OCI-LY7 (cell line): ENCODE results near the gene PYM1. TPM values are rescaled to one million over a fixed set of nuclear protein-coding genes. Genes with fewer than 3 reads are reported as not detected.

Experiments
- BruUV-seq: library from RNA; stranded (reverse); fragments of 400-500 nt; replicated peaks from 2 replicates; lab custom pipeline; 2021; lab: Mats Ljungman, UMichigan
- CTCF ChIA-PET: fragments of 300-600 bp; sonication (Branson Sonifier 250); formaldehyde crosslinking; loops from one replicate; lab custom pipeline; 2022; ENCODE audit warnings: antibody characterized with exemption; ENCODE audit not compliant: unreplicated experiment; lab: Charles Lee
- POLR2A ChIA-PET: fragments of 300-600 bp; sonication (Branson Sonifier 250); formaldehyde crosslinking; loops from one replicate; lab custom pipeline; 2022; ENCODE audit warnings: antibody characterized with exemption; lab: Charles Lee
- DNase-seq: peaks from one replicate; pipeline ENCODE4 v3.0.0-alpha.2; 2015; ENCODE audit warnings: low spot score
- H2AFZ ChIP-seq: fragments of 200-600 bp; sonication (generic), shearing (Covaris generic); 2 replicates; pipeline ENCODE4 v1.6.1; 2014; ENCODE audit warnings: mild to moderate bottlenecking, antibody characterized with exemption, low read length, moderate library complexity
- H3K27ac ChIP-seq: fragments of 200-600 bp; sonication (generic); 2 replicates; pipeline ENCODE4 v1.5.1; 2014; ENCODE audit warnings: mixed run types, low read depth, mild to moderate bottlenecking, moderate library complexity, low read length, inconsistent platforms; ENCODE audit not compliant: poor library complexity, severe bottlenecking
- H3K36me3 ChIP-seq: fragments of 200-600 bp; sonication (generic); 2 replicates; pipeline ENCODE4 v1.6.1; 2014; ENCODE audit warnings: mild to moderate bottlenecking, antibody characterized with exemption, low read length, moderate library complexity, mixed read lengths; ENCODE audit not compliant: insufficient read depth
- H3K4me1 ChIP-seq: fragments of 200-600 bp; sonication (generic); 2 replicates; pipeline ENCODE4 v1.5.1; 2014; ENCODE audit warnings: mild to moderate bottlenecking, low read length; ENCODE audit not compliant: insufficient read depth, poor library complexity, severe bottlenecking
- H3K4me2 ChIP-seq: fragments of 200-600 bp; sonication (generic); 2 replicates; pipeline ENCODE4 v1.6.1; 2014; ENCODE audit warnings: mild to moderate bottlenecking, low read length
- H3K4me3 ChIP-seq: fragments of 200-600 bp; sonication (generic); 2 replicates; pipeline ENCODE4 v1.5.1; 2014; ENCODE audit warnings: mild to moderate bottlenecking, low read depth, low read length; ENCODE audit not compliant: poor library complexity, severe bottlenecking
- H3K79me2 ChIP-seq: fragments of 200-600 bp; sonication (generic); 2 replicates; pipeline ENCODE4 v1.6.1; 2016; ENCODE audit warnings: low read depth, mild to moderate bottlenecking, low read length, moderate library complexity, mixed read lengths; ENCODE audit not compliant: insufficient read depth
- H3K9me2 ChIP-seq: fragments of 200-600 bp; sonication (generic); 2 replicates; pipeline ENCODE4 v1.6.1; 2016; ENCODE audit warnings: mild to moderate bottlenecking, low read length, mixed read lengths; ENCODE audit not compliant: insufficient read depth
- H3K9me3 ChIP-seq: fragments of 200-600 bp; sonication (generic); 2 replicates; pipeline ENCODE4 v1.6.1; 2014; ENCODE audit warnings: mild to moderate bottlenecking, mixed run types, low read length, mixed read lengths
- H4K20me1 ChIP-seq: fragments of 200-600 bp; sonication (generic); 2 replicates; pipeline ENCODE4 v1.6.1; 2014; ENCODE audit warnings: mild to moderate bottlenecking, antibody characterized with exemption, low read length, moderate library complexity, mixed read lengths; ENCODE audit not compliant: insufficient read depth
- EZH2phosphoT487 ChIP-seq: fragments of 200-600 bp; sonication (generic); IDR thresholded peaks from 2 replicates; pipeline ENCODE4 v1.6.1; 2018; ENCODE audit warnings: low read depth, borderline replicate concordance, mild to moderate bottlenecking, mixed run types, antibody characterized with exemption, low read length, moderate library complexity, mixed read lengths
- intact Hi-C: fragments of 100-400 bp; cut with micrococcal nuclease; formaldehyde crosslinking; loops from one replicate; pipeline ENCODE4 v1.10.0; 2022; ENCODE audit not compliant: unreplicated experiment
- total RNA-seq, 2 experiments: library from RNA; depleted of rRNA in 1 of 2; stranded (reverse); fragments of >200 nt in 1 of 2; shearing (Covaris generic) in 1 of 2; gene quantifications; 2 replicates each; pipeline ENCODE4 v1.2.3, GENCODE V29; 2014 to 2022
- TF ChIP-seq, protein P1 (sequence below): fragments of 200-600 bp; sonication (generic); conservative IDR thresholded peaks from 2 replicates; pipeline ENCODE4 v1.5.1; 2014; ENCODE audit warnings: mild to moderate bottlenecking, antibody characterized with exemption, low read length, moderate library complexity, mixed read lengths

The PYM1 gene
- total RNA-seq, 2 experiments from 2014 or later, result 82.7 to 88.5 TPM

DNA sequence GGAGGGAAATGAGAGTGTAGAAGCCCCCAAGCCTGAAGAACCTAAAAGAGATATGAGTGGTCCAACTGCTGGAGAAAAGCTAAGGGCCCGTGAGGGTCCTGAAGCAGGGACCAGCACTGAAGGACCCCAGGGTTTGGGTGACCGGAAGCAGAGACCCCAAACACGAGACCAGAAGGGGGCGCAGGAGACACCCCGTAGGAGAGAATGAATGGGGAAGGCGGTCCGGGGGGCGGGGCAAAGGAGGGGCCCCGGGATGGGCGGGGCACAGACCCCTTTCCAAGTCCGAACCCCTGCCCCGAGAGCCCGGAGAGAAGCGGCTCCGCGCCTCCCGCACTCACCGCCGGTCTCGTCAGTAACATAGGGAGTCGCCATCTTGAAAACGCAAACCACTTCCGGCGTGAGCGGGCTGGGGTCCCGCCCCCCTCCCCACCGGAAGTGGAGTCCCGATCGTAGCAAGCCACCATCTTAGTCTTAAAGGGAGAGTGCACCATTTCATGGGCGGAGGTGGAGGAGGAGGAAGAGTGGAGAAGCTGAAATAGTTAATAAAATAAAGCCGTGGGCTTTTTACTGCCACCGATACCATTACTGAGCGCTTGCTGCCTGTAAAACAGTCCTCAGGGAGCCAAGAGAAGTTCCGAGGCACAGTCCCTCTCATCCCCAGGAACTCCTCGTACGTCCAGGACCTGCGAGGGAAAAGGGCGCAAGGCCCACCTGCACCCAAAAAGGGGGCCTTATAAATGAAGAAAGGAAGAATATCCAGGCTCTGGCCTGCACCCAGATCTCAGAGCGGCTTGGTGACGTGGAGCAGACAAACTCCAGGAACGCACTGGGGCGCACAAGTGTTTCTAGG is 731 bp downstream of the PYM1 start:
- H3K4me3 ChIP-seq, result peak overlapping the region; percentile 82
- H3K79me2 ChIP-seq, result peaks cover 72% of the 10 kb centered on the region
- H3K27ac ChIP-seq, result peak overlapping the region; percentile 99
- DNase-seq, result peak; percentile 95
- intact Hi-C loops, result loop anchor here (1.0 to 5.0 kb wide), 6 partner anchors 13 to 760 kb away; partner anchors contain the start of genes DNAJC14, PTGES3 and RPS26
- peak overlapping the region; percentile 9; the same call in 1 of the 2 replicates for H2AFZ ChIP-seq
- ChIA-PET CTCF (interaction anchor here (1.0 to 1.4 kb wide), 5 partner anchors 10 to 100 kb away, joined by 3 to 7 read pairs (median 3); no protein-coding TSS in a partner anchor), POLR2A (interaction anchor here (0.9 to 5.0 kb wide), 12 partner anchors 11 to 221 kb away, joined by 3 to 49 read pairs (median 6); partner anchors contain the start of genes DNAJC14, ORMDL2, PA2G4 and RAB5B)
- H3K4me2 ChIP-seq, result peak overlapping the region; percentile 93
- BruUV-seq, result no TSS peak
- peaks cover 38% of the 10 kb centered on the region for H3K36me3 ChIP-seq
- H3K9me2 ChIP-seq, result no peaks in the 10 kb centered on the region
- peaks cover 51% of the 10 kb centered on the region for H3K4me1 ChIP-seq
- 0 out of 2 replicates have a peak, but pooled peaks cover under 1% of the 10 kb centered on the region for H4K20me1 ChIP-seq
- no peak for TF ChIP-seq EZH2phosphoT487
- TF ChIP-seq, protein P1, sequence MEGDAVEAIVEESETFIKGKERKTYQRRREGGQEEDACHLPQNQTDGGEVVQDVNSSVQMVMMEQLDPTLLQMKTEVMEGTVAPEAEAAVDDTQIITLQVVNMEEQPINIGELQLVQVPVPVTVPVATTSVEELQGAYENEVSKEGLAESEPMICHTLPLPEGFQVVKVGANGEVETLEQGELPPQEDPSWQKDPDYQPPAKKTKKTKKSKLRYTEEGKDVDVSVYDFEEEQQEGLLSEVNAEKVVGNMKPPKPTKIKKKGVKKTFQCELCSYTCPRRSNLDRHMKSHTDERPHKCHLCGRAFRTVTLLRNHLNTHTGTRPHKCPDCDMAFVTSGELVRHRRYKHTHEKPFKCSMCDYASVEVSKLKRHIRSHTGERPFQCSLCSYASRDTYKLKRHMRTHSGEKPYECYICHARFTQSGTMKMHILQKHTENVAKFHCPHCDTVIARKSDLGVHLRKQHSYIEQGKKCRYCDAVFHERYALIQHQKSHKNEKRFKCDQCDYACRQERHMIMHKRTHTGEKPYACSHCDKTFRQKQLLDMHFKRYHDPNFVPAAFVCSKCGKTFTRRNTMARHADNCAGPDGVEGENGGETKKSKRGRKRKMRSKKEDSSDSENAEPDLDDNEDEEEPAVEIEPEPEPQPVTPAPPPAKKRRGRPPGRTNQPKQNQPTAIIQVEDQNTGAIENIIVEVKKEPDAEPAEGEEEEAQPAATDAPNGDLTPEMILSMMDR, result peak; percentile 94
- no peaks in the 10 kb centered on the region for H3K9me3 ChIP-seq

DNA sequence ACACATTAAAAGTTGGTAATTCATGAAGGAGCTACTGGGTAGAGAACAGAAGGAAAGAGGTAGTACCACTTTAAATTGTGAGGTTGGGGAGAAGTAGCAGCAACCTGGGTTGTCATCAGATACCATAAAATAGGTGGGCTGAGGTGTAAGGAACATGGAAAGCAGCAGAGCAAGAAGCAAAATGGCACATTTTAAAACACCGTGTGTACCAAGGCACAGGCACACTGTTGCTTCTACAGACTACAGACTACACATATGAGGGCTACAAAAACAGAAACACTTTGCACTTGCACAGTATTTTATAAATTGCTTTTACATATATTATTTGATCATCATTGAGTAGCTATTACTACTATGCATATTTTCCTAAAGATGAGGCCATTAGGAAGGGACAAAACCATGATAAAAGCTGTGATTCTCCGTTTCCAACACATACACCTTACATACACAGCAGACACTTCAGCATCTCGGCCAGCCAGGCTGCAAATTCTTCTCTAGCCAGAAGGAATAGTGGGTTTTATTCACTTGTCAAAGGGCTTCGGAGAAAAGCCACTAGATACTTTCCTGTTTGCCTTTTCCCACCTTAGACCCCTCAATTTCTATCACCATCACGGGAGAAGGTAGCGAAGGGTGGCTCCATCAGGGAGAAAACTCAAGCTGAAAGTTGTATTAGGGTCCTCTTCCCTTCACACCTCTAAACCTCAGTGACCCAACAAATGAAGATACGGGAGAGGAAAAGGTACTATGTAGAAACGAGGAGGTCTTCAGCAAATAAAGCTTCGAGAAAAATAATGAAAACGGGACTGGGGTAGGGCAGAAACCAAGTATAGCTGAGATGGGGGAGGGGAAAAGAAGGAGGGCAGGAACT is 1.6 kb downstream of the PYM1 start:
- CTCF ChIA-PET, result interaction anchor here (1.0 to 1.4 kb wide), 5 partner anchors 10 to 188 kb away, joined by 3 to 7 read pairs (median 3); no protein-coding TSS in a partner anchor
- BruUV-seq, result TSS peak; percentile 63
- H4K20me1 ChIP-seq, result 0 out of 2 replicates have a peak, but pooled peaks cover 4% of the 10 kb centered on the region
- peaks cover 60% of the 10 kb centered on the region for H3K4me1 ChIP-seq
- no peak overlapping the region; the same call in 1 of the 2 replicates for H2AFZ ChIP-seq
- intact Hi-C loops, result loop anchor here (1.0 to 5.0 kb wide), 3 partner anchors 14 to 761 kb away; partner anchors contain the start of gene PTGES3
- peaks cover 46% of the 10 kb centered on the region for H3K36me3 ChIP-seq
- TF ChIP-seq, protein P1, result no peak
- TF ChIP-seq EZH2phosphoT487, result no peak
- H3K9me3 ChIP-seq, result no peaks in the 10 kb centered on the region
- H3K79me2 ChIP-seq, result peaks cover 72% of the 10 kb centered on the region
- H3K27ac ChIP-seq, result peak overlapping the region; percentile 99
- peak overlapping the region; percentile 82 for H3K4me3 ChIP-seq
- H3K4me2 ChIP-seq, result peak overlapping the region; percentile 93
- H3K9me2 ChIP-seq, result no peaks in the 10 kb centered on the region
- DNase-seq, result peak; percentile 48
- POLR2A ChIA-PET, result interaction anchor here (0.6 to 5.0 kb wide), 13 partner anchors 8 to 220 kb away, joined by 3 to 49 read pairs (median 6); partner anchors contain the start of genes DNAJC14, ORMDL2, RAB5B and SARNP
